ENCODE data around the gene MEIKIN. TPM values are rescaled to one million over a fixed set of nuclear protein-coding genes. Genes with fewer than 3 reads are reported as not detected.

Gene MEIKIN
- total and polyA plus RNA-seq, 2 of the 8 experiments (the other 6 are each of a cell fraction or from before 2014, with no cell fraction given), result not detected

DNA sequence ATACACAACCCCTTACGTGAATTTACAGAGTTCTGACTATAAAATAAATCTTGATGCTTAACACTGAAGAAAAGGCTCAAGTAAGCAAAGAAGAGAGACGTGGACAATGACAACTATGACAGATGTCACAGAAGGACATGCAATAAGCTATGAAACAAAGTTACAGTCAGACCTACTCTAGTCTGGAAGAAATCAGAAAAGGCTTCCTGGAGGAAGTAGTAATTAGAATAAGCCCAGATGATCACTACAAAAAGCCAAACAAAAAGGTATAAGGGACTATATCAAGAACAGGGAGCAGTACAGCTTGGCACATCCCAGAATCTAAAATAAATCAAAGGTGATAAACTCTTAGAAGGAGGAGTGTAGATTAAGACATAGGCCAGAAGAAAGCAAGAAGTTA, 154.9 kb downstream of the MEIKIN start:
- no peak overlapping the region for H3K27ac ChIP-seq (ENCODE audit: low read depth, low read length)
- no peak overlapping the region for H2AK5ac ChIP-seq (ENCODE audit: low read depth, low read length)
- H3K9me3 ChIP-seq (ENCODE audit: insufficient read depth in 2 of 2, low read depth in 1 of 2, low read length in 1 of 2), result no peaks in the 10 kb centered on the region
- no peak overlapping the region for H3K4me2 ChIP-seq (ENCODE audit: insufficient read depth in 1 of 2, low read depth in 2 of 2, low read length in 2 of 2)
- H2BK15ac ChIP-seq (ENCODE audit: low read length), result no peak overlapping the region
- no peak overlapping the region for H3K9ac ChIP-seq (replicated peaks in 1 of 4; ENCODE audit: extremely low read depth in 1 of 4, low read depth in 3 of 4, low read length in 3 of 4)
- H3K23ac ChIP-seq (ENCODE audit: insufficient read length), result no peak overlapping the region
- no peaks in the 10 kb centered on the region for H3K4me1 ChIP-seq (replicated peaks in 1 of 4; ENCODE audit: control insufficient read depth in 3 of 4, insufficient read depth in 4 of 4, low read length in 3 of 4)
- peaks cover 6 to 93% of the 10 kb centered on the region in 2 experiments; a peak in 3 of 4 replicates for H3K79me2 ChIP-seq (ENCODE audit: control insufficient read depth in 1 of 2, insufficient read depth in 2 of 2, low read length in 2 of 2)
- H2AFZ ChIP-seq (ENCODE audit: low read length), result no peak overlapping the region
- no peak overlapping the region for H4K8ac ChIP-seq (ENCODE audit: extremely low read depth, insufficient read depth, low read length)
- H2BK12ac ChIP-seq (ENCODE audit: low read depth, low read length), result no peak overlapping the region
- no peak for FAIRE-seq
- no peaks in the 10 kb centered on the region; the same call in 1 of the 2 replicates for H3K23me2 ChIP-seq (ENCODE audit: low read depth, low read length)
- no peak overlapping the region for H3K14ac ChIP-seq (ENCODE audit: insufficient read length)
- H2BK20ac ChIP-seq (ENCODE audit: low read length), result no peak overlapping the region
- CTCF ChIA-PET (ENCODE audit: partially characterized antibody), result interaction anchor here (0.5 to 0.7 kb wide), 2 partner anchors 204 to 258 kb away, joined by 3 read pairs; no protein-coding TSS in a partner anchor
- H4K5ac ChIP-seq (ENCODE audit: insufficient read length, low read depth, low read length), result no peak overlapping the region
- no peak overlapping the region for H2BK5ac ChIP-seq (ENCODE audit: low read depth, low read length)
- no peak overlapping the region for H3K4me3 ChIP-seq (ENCODE audit: extremely low read depth in 1 of 4, insufficient read depth in 2 of 4, low read depth in 3 of 4, low read length in 4 of 4)
- DNase-seq (ENCODE audit: low read depth in 1 of 2, low spot score in 2 of 2), result no peak
- POLR2A ChIA-PET (ENCODE audit: partially characterized antibody), result no interaction called here
- no peak overlapping the region for H2BK120ac ChIP-seq (replicated peaks; ENCODE audit: low read depth, low read length)
- H3K36me3 ChIP-seq (ENCODE audit: control insufficient read depth in 2 of 4, insufficient read depth in 4 of 4, low read length in 3 of 4), result no peaks in the 10 kb centered on the region
- no peak overlapping the region for H4K91ac ChIP-seq (replicated peaks; ENCODE audit: insufficient read length, low read length)
- H3K79me1 ChIP-seq (ENCODE audit: low read depth, low read length), result peaks cover 7% of the 10 kb centered on the region
- no peak overlapping the region for H3K4ac ChIP-seq (replicated peaks; ENCODE audit: insufficient read length, low read depth, low read length)
- no peaks in the 10 kb centered on the region for H3K27me3 ChIP-seq (replicated peaks in 1 of 4; ENCODE audit: control insufficient read depth in 3 of 4, extremely low read depth in 1 of 4, insufficient read depth in 3 of 4, low read length in 3 of 4)
- H3K18ac ChIP-seq (ENCODE audit: extremely low read depth, low read length), result no peak overlapping the region
- H4K20me1 ChIP-seq (replicated peaks in 1 of 2; ENCODE audit: control insufficient read depth in 1 of 2, insufficient read depth in 2 of 2, low read length in 2 of 2), result peaks cover 9 to 14% of the 10 kb centered on the region in 2 experiments
- no peak overlapping the region for H3K56ac ChIP-seq (replicated peaks; ENCODE audit: insufficient read length, low read depth, low read length)
- 95% methylated on average over 2 of the region's 2 CpGs; no CpG with 5 or more reads in 1 of the 2 experiments for WGBS, 2 experiments (ENCODE audit: extremely low coverage in 1 of 2, insufficient coverage in 1 of 2, insufficient read length in 1 of 2, insufficient replicate concordance in 2 of 2, low coverage in 1 of 2, low lambda C conversion rate in 2 of 2, missing lambda C conversion rate in 1 of 2)
- TF ChIP-seq PHF8 (conservative IDR thresholded peaks at IDR 0.05; ENCODE audit: low read depth, low read length) (no peak), CREB1 (IDR thresholded peaks at IDR 0.05) (no peak), GABPA (IDR thresholded peaks at IDR 0.05; ENCODE audit: borderline replicate concordance, insufficient read depth, low read length) (no peak), GTF2F1 (IDR thresholded peaks at IDR 0.05; ENCODE audit: borderline replicate concordance, low read depth, low read length) (no peak), TEAD4 (IDR thresholded peaks at IDR 0.05; ENCODE audit: low read depth, low read length) (no peak), HDAC6 (IDR thresholded peaks at IDR 0.05; ENCODE audit: low read depth, low read length) (no peak), MAFK (IDR thresholded peaks at IDR 0.05; ENCODE audit: low read depth, low read length) (no peak), TBP (IDR thresholded peaks at IDR 0.05; ENCODE audit: low read depth, low read length) (no peak), EGR1 (IDR thresholded peaks at IDR 0.05; ENCODE audit: borderline replicate concordance, low read depth, low read length) (no peak), RAD21 (IDR thresholded peaks at IDR 0.05 in 1 of 2, conservative IDR thresholded peaks at IDR 0.05 in 1 of 2; ENCODE audit: low read depth in 2 of 2, low read length in 2 of 2) (no peak), POU5F1 (IDR thresholded peaks at IDR 0.05; ENCODE audit: low read depth, low read length) (no peak), TCF12 (IDR thresholded peaks at IDR 0.05; ENCODE audit: low read depth, low read length) (no peak), BACH1 (IDR thresholded peaks at IDR 0.05; ENCODE audit: low read length) (no peak), CHD2 (IDR thresholded peaks at IDR 0.05; ENCODE audit: low read length) (no peak), CBX5 (IDR thresholded peaks at IDR 0.05; ENCODE audit: low read depth, low read length) (no peak)
- TF ChIP-seq, protein P1, sequence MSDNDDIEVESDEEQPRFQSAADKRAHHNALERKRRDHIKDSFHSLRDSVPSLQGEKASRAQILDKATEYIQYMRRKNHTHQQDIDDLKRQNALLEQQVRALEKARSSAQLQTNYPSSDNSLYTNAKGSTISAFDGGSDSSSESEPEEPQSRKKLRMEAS (IDR thresholded peaks at IDR 0.05), result no peak
